ENCODE measurements around the gene PDCD7.

The PDCD7 gene

GRCh38 chr15:65092911-65093792 lies 40.5 kb downstream of the PDCD7 start:
- H3K4me3 ChIP-seq (ENCODE audit: low read depth, low read length): no peak overlapping the region
- TF ChIP-seq, protein P1, sequence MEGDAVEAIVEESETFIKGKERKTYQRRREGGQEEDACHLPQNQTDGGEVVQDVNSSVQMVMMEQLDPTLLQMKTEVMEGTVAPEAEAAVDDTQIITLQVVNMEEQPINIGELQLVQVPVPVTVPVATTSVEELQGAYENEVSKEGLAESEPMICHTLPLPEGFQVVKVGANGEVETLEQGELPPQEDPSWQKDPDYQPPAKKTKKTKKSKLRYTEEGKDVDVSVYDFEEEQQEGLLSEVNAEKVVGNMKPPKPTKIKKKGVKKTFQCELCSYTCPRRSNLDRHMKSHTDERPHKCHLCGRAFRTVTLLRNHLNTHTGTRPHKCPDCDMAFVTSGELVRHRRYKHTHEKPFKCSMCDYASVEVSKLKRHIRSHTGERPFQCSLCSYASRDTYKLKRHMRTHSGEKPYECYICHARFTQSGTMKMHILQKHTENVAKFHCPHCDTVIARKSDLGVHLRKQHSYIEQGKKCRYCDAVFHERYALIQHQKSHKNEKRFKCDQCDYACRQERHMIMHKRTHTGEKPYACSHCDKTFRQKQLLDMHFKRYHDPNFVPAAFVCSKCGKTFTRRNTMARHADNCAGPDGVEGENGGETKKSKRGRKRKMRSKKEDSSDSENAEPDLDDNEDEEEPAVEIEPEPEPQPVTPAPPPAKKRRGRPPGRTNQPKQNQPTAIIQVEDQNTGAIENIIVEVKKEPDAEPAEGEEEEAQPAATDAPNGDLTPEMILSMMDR (IDR thresholded peaks at IDR 0.05; ENCODE audit: low read depth, low read length, missing control alignments): no peak
- no peak for DNase-seq (ENCODE audit: low read depth)
- in situ Hi-C loops (cut with HindIII; ENCODE audit: low sequenced_read_pairs): no loop called here

DNA sequence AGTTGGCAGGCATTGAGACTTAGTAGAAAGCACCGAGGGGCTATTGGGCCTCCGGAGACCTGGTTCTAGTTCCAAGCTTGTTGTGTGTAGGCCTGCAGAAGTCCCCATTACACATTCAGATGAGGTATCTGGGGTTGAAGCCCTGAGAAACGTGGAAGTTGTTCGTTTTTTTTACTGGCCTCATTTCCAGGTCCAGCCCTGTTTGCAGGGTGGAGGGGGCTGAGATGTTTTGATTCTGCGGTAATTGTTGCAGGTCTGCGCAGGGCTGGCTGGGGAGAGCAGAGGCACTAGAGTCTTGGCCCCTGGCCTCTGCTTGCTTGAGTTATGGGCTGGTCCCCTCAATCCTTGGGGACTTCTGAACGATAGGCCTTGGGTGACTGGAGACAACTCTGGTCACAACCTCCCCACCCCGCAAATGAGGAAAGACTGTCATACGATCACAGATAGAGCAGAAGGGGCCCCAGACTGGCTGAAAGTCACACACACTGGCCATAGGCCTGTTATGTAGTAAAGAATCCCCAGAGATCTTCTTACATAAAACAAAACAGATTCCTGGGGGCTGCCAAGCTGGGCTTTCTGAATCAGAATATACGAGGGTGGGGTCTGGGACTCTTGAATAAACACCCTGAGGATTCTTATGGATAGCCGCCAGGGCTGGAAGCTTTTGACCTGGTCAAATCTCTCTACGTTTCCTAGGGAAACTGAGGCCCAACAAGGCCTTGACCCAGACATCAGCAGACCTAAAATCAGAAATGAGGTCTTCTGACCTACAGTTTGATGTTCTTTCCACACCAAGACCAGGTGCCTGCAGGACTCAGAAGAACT lies 41.5 kb downstream of the PDCD7 start:
- no peak overlapping the region for H3K4me3 ChIP-seq (ENCODE audit: low read depth, low read length)
- no peak for DNase-seq (ENCODE audit: low read depth)
- TF ChIP-seq, protein P1 (IDR thresholded peaks at IDR 0.05; ENCODE audit: low read depth, low read length, missing control alignments): no peak
- in situ Hi-C loops (cut with HindIII; ENCODE audit: low sequenced_read_pairs): no loop called here

GRCh38 chr15:65089206-65089824 lies 44.3 kb downstream of the PDCD7 start:
- no peak overlapping the region for H3K4me3 ChIP-seq (ENCODE audit: low read depth, low read length)
- DNase-seq (ENCODE audit: low read depth): no peak
- TF ChIP-seq, protein P1 (IDR thresholded peaks at IDR 0.05; ENCODE audit: low read depth, low read length, missing control alignments): no peak
- in situ Hi-C loops (cut with HindIII; ENCODE audit: low sequenced_read_pairs): no loop called here

DNA sequence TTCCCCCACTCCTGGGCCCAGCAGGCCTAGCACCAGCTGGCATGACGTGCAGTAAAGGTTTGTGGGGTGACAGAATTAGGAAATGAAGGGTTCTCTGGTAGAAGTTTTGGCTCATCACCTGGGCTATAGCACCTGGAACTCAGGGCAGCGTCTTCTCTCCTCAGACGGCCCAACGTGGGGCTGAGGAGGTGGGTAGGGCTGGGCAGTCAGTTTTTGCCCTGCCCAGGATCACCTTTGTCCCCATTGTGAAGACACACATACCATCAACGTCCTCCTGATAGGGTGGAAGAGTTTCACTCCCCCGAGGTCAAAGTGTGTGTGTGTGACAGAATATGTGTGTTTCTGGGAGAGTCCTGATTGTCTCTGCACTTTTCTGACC lies 45.0 kb downstream of the PDCD7 start:
- no peak overlapping the region for H3K4me3 ChIP-seq (ENCODE audit: low read depth, low read length)
- TF ChIP-seq, protein P1 (IDR thresholded peaks at IDR 0.05; ENCODE audit: low read depth, low read length, missing control alignments): no peak
- no peak for DNase-seq (ENCODE audit: low read depth)
- in situ Hi-C loops (cut with HindIII; ENCODE audit: low sequenced_read_pairs): no loop called here

DNA sequence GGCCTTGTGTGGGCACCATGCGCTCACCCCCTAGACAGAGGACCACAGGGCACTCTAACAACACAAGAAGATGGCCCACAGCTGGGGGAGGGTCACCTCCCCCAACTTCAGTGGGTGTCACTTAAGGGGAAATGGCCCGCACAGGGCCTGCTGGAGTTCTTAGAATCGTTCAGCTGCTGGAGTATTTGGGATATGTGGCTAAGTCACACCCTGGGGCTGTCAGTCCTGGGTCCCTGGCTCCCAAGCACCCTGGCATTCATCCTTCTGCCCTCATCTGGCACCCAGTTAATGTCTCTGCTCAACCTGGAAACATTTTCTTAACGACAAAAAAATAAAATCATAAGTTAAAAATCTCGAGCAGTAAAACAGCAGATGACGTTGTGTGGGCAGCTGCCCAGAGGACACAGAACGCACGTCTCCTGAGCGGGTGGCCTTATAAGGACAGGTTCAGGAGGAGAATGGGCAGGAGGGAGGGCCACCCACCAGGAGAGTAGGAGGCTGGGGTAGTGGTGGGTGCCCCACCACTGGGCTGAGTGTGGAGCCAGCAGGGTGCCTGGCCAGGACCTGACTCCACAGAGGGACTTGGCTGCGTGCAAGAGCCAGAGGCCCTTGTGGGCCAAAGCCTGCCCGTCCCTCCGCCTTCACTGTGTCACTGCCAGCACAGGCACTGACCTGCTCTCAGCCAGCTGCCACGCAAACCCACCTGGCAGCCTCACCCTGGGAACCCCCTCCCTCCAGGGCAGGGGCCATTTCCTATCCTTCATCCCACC lies 45.5 kb downstream of the PDCD7 start:
- TF ChIP-seq, protein P1 (IDR thresholded peaks at IDR 0.05; ENCODE audit: low read depth, low read length, missing control alignments): no peak
- in situ Hi-C loops (cut with HindIII; ENCODE audit: low sequenced_read_pairs): no loop called here

GRCh38 chr15:65087411-65087810 lies 46.2 kb downstream of the PDCD7 start:
- no peak for DNase-seq (ENCODE audit: low read depth)
- no peak overlapping the region for H3K4me3 ChIP-seq (ENCODE audit: low read depth, low read length)
- TF ChIP-seq, protein P1 (IDR thresholded peaks at IDR 0.05; ENCODE audit: low read depth, low read length, missing control alignments): no peak
- in situ Hi-C loops (cut with HindIII; ENCODE audit: low sequenced_read_pairs): no loop called here

More for the DNA sequence above, 45.5 kb downstream of the PDCD7 start:
- no peak for DNase-seq (ENCODE audit: low read depth)
- H3K4me3 ChIP-seq (ENCODE audit: low read depth, low read length): no peak overlapping the region
